Keratinocyte (primary cell): ENCODE results near the gene ERC2.

Experiments
- CTCF ChIP-seq, 3 experiments: IDR thresholded peaks in 1 of 3; conservative IDR thresholded peaks in 1 of 3; optimal IDR thresholded peaks in 1 of 3; 2 replicates in 2 of 3; 3 replicates in 1 of 3; pipeline versions ENCODE3 to v1.5.1; 2011; ENCODE audit warnings: low read length in 3 of 3, mild to moderate bottlenecking in 3 of 3, moderate library complexity in 2 of 3, control low read depth in 1 of 3, inconsistent platforms in 1 of 3; ENCODE audit not compliant: insufficient read depth in 2 of 3; ENCODE audit errors: extremely low read depth in 1 of 3
- EZH2 ChIP-seq: IDR thresholded peaks from one replicate; pipeline ENCODE4 v1.6.1; 2012; ENCODE audit warnings: inconsistent platforms, mild to moderate bottlenecking, low read length, moderate library complexity

- TF ChIP-seq CTCF (optimal IDR thresholded peaks at IDR 0.05 in 1 of 3, IDR thresholded peaks at IDR 0.05 in 1 of 3, conservative IDR thresholded peaks at IDR 0.05 in 1 of 3; ENCODE audit: extremely low read depth in 1 of 3, insufficient read depth in 2 of 3, low read length in 3 of 3), result no peak
- TF ChIP-seq EZH2, result no peak
Measured at GRCh38 chr3:55966566-55966965, 501.7 kb downstream of the ERC2 start.
